ENCODE results near the gene ARSD.
"Not testable (repeated sequence)": the region's sequence is repeated elsewhere in the genome, so short reads cannot be mapped to it uniquely, and the experiment has no call there.

ARSD gene

DNA sequence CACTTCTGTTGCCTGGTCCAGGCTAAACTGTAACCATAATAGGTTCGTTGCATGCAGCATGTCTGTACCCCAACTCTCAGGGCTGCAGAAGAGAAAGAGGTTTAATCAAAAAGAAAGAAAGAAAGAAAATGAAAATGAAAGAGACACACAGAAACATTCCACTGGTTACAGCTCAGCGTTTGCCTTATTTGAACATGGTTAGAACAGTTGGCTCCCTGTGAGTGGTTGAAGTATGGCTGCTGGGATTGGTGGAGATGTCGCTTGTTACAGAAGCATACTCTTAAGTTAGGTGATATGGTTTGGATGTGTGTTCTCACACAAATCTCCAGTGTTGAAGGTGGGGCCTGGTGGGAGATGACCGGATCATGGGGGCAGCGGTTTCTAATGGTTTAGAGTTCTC lies 36.3 kb downstream of the ARSD start:
- DNase-seq (ENCODE audit: low read depth) = no peak

GRCh38 chrX:2890536-2891460 lies 38.3 kb downstream of the ARSD start:
- not testable (repeated sequence) for DNase-seq (ENCODE audit: low read depth)

GRCh38 chrX:2889706-2890490 lies 39.2 kb downstream of the ARSD start:
- DNase-seq (ENCODE audit: low read depth) = not testable (repeated sequence)

DNA sequence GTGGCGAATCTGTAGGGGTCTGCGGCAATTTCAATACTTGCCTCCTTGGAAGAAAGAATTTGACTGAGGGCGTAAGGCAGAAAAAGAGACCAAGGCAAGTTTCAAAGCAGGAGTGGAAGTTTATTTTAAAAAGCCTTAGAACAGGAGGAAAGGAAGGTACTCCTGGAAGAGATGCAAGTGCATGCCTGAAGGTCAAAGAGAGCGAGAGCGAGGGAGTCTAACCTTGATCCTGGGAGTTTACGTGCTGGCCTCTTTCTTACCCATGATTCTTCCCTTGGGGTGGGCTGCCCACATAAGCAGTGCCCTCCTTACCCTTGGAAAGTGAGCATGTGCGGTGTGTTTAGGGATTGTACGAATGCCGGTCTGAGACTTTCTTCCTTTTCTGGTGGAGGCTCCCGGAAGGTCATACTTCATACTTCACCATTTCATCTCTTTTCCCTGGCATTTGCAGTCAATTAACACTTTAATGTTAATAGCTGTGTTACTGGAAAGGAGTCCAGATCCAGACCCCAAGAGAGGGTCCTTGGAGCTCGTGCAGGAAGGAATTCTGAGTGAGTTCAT lies 40.0 kb downstream of the ARSD start:
- DNase-seq (ENCODE audit: low read depth) = no peak

GRCh38 chrX:2888309-2888708 lies 40.8 kb downstream of the ARSD start:
- no peak for DNase-seq (ENCODE audit: low read depth)

- DNase-seq (ENCODE audit: low read depth) = no peak
Observed at GRCh38 chrX:2883770-2884169, 45.4 kb downstream of the ARSD start.

DNA sequence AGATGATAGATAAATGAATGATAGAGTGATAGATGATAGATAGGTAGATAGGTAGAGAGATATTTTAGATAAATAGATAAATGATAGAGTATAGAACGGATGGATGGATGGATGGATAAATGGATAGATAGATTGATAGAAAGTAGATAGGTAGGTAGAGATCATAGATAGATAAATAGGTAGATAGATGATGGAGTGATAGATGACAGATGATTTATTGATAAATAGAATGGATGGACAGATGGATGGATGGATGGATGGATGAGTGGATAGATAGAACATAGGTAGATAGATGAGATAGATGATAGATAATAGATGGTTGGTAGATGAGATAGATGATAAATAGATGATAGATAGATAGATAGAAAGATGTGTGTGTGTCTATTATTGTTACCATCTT lies 49.5 kb downstream of the ARSD start:
- DNase-seq (ENCODE audit: low read depth) = no peak

- no peak for DNase-seq (ENCODE audit: low read depth)
Observed at GRCh38 chrX:2878563-2878962, 50.6 kb downstream of the ARSD start.

DNA sequence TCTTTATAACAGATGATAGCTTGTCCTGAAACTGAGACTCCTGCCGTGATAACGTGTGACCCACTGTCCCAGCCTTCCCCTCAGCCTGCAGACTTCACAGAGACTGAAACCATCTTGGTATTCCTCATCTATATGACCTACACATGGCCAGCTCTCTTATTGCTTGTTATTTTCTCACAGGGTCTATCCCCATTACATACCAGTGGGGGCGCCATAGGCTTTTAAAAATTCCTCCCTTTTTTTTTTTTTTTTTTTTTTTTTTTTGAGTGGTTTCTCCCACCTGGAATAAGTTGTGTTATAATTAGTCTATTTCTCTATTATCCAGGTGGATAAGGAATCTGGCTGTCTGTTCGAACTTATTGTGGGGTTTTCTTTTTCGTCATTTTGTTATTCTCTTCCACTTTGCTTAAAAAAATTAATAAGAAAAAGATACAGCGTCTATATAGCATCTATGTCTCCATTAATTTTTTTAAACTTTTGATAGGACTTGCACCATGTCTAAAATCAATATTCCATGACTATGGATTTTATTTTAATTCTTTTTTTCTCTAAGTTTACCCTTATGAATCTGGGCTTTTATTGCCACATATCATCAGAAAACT lies 53.2 kb downstream of the ARSD start:
- DNase-seq (ENCODE audit: low read depth) = no peak

- DNase-seq (ENCODE audit: low read depth) = no peak
Observed at GRCh38 chrX:2875136-2875481, 54.0 kb downstream of the ARSD start.

GRCh38 chrX:2874222-2875135 lies 54.7 kb downstream of the ARSD start:
- no peak for DNase-seq (ENCODE audit: low read depth)

DNA sequence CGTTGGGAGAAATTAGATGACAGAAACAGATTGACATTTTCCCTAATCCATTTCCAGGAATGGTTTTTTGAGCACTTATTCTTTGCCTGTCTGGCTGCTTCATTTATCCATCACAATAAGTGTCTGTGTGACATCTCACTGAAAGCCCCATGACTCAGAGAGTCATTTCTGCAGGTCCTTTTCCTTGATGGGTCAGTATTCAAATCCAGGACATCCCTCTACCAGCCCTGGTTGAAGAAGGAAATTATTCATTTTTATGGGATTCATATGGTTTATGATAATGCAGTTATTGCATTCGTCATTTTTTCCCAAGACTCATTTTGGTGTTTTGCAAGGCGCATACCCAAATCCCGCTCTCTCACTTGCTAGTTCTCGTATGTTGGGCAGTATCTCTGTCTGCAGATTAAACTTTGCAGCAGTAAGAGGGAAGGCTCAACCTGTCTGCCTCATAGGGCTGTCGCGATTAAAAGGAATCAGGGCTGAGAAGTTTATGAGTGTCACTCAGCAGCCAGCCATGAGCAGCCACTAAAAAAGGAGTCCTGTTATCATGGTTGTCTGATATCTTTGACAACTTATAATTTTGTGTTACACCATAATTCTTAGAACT lies 56.4 kb downstream of the ARSD start:
- no peak for DNase-seq (ENCODE audit: low read depth)

GRCh38 chrX:2871831-2872230 lies 57.3 kb downstream of the ARSD start:
- DNase-seq (ENCODE audit: low read depth) = no peak

GRCh38 chrX:2870650-2871049 lies 58.5 kb downstream of the ARSD start:
- no peak for DNase-seq (ENCODE audit: low read depth)

GRCh38 chrX:2867206-2867605 lies 61.9 kb downstream of the ARSD start:
- no peak for DNase-seq (ENCODE audit: low read depth)

DNA sequence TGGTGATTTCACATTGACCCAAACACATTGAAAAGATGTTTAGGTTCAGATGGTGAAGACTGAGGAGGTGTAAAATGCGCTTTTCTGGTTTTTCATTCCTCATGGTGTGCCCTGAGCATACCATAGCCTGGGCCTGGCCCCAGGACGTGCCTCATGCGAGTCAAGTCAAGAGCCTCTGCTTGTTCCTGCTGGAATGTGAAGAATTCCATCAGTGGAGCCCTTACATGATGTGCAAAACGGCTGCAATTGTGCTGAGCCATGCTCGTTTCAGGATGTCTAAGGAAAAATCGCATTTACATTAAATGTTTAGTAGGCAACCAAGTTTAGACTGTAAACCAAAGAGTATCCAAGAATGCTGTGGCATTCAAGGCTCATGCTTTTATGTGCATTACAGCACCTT lies 65.5 kb downstream of the ARSD start:
- DNase-seq (ENCODE audit: low read depth) = no peak

DNA sequence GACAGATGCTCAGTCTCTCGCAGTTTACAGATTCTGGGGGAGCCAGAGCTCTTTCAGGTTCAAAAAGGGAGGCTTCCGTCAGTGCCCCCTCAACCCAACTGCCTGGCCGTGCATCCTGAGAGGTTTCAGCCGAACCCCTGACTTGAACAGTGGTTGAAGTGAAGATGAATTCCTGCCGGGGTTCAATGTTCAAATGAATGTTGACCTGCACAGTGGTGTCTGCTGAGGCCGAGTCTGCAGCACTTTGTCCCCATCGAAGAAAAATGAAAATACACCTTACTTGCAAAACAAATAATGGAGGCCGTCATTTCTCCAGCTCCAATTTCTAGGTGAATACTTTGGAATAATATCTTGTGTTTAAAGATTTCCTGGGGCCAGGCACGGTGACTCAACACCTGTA lies 66.7 kb downstream of the ARSD start:
- DNase-seq (ENCODE audit: low read depth) = no peak

DNA sequence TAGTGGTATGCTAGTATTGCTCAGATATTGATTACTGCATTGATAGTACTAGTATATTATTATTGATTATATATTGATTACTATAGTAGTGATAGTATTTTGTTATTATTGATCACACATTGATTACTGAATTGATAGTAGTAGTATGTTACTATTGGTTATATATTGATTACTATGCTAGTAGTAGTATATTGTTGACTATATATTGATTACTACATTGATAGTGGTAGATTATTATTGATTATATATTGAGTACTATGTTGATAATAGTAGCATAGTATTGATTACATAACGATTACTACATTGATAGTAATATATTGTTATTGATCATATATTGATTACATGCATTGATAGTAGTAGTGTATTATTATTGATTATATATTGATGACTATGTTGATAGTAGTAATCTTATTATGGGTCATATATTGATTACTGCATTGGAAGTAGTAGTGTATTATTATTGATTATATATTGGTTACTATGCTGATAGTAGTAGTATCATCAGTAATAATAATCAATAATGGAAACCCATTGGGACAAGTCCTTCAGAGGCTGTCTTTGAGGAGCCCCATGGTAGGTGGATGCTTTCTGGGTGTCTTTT lies 69.8 kb downstream of the ARSD start:
- DNase-seq (ENCODE audit: low read depth) = no peak

- DNase-seq (ENCODE audit: low read depth) = no peak
Observed at GRCh38 chrX:2857566-2857965, 71.6 kb downstream of the ARSD start.

DNA sequence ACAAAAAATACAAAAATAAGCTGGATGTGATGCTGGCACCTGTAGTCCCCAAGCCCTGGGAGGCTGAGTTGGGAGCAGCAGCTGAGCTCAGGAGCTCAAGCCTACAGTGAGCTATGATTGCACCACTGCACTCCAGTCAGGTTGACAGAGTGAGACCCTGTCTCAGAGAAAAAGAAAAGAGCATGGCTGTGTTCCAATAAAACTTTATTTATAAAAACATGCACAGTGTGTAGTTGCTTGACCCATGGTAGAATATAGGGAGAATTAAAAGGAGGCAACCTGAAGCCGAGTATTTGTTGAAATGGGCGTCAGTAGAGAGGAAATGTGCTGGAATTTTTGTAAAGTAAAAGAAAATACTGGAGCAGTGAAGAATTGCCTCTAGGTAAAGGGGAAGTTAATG lies 73.4 kb downstream of the ARSD start:
- DNase-seq (ENCODE audit: low read depth) = no peak

DNA sequence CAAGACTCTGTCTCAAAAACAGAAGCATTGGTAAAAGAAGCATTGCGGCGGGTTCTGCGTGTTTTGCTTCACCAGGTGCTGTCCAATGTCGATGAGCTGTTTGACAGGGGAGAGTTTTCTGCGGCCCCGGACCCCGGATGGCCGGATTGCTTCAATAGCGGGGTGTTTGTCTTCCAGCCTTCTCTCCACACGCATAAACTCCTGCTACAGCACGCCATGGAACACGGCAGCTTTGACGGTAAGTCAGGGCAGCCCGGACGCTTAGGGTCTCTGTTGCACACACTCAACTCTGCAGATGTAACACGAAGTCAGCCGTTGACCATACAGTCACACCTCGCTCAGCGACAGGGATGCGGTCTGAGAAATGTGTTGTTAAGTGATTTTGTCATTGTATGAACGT lies 74.2 kb downstream of the ARSD start:
- DNase-seq (ENCODE audit: low read depth) = no peak
